SK-N-SH treated with all-trans-retinoic acid at 6 μM for 48 hours (cell line): ENCODE data around the gene DHX40.

Experiments used
- ATAC-seq: fragments of 200-7000 bp; cut with Tn5 transposase; 3 replicates; pipeline ENCODE4 v1.9.1; 2020; ENCODE audit warnings: mild to moderate bottlenecking, moderate library complexity
- ARNTL ChIP-seq: fragments of 450-650 bp; formaldehyde crosslinking; IDR thresholded peaks from 2 replicates; pipeline ENCODE4 v1.5.0; 2020; ENCODE audit warnings: low read depth, mild to moderate bottlenecking, moderate library complexity, borderline replicate concordance
- BACH2 ChIP-seq: fragments of 250-450 bp; sonication (Bioruptor Pico); IDR thresholded peaks from 2 replicates; pipeline ENCODE4 v1.9.0; 2021; ENCODE audit warnings: mild to moderate bottlenecking, borderline replicate concordance
- CSDC2 ChIP-seq: fragments of 250-450 bp; sonication (Bioruptor Pico); IDR thresholded peaks from 2 replicates; pipeline ENCODE4 v1.5.0; 2020; ENCODE audit warnings: mild to moderate bottlenecking, moderate library complexity
- ESRRG ChIP-seq: fragments of 250-450 bp; sonication (Bioruptor Pico); IDR thresholded peaks from 2 replicates; pipeline ENCODE4 v1.6.1; 2021; ENCODE audit warnings: mild to moderate bottlenecking
- GLIS3 ChIP-seq: fragments of 250-450 bp; sonication (Bioruptor Pico); IDR thresholded peaks from 2 replicates; pipeline ENCODE4 v1.5.0; 2020; ENCODE audit warnings: mild to moderate bottlenecking, moderate library complexity
- ISL1 ChIP-seq: fragments of 250-450 bp; sonication (Bioruptor Pico); IDR thresholded peaks from 2 replicates; pipeline ENCODE4 v2.1.2; 2022; ENCODE audit warnings: mild to moderate bottlenecking, moderate library complexity
- OSR1 ChIP-seq: fragments of 250-450 bp; sonication (Bioruptor Pico); IDR thresholded peaks from 2 replicates; pipeline ENCODE4 v1.8.0; 2022; ENCODE audit warnings: moderate library complexity, mild to moderate bottlenecking, inconsistent platforms
- PPARA ChIP-seq: fragments of 250-450 bp; sonication (Bioruptor Pico); IDR thresholded peaks from 2 replicates; pipeline ENCODE4 v1.5.0; 2020; ENCODE audit warnings: mild to moderate bottlenecking, borderline replicate concordance
- RARB ChIP-seq: fragments of 250-450 bp; sonication (Bioruptor Pico); IDR thresholded peaks from 2 replicates; pipeline ENCODE4 v1.8.0; 2021; ENCODE audit warnings: mild to moderate bottlenecking, moderate library complexity
- SNAI2 ChIP-seq: fragments of 250-450 bp; sonication (Bioruptor Pico); IDR thresholded peaks from 2 replicates; pipeline ENCODE4 v1.5.0; 2020; ENCODE audit warnings: mild to moderate bottlenecking, moderate library complexity
- TCF4 ChIP-seq: fragments of 250-450 bp; sonication (Bioruptor Pico); IDR thresholded peaks from 2 replicates; pipeline ENCODE4 v1.8.0; 2021; ENCODE audit warnings: mild to moderate bottlenecking, moderate library complexity, borderline replicate concordance
- TOX ChIP-seq: fragments of 250-450 bp; sonication (Bioruptor Pico); IDR thresholded peaks from 2 replicates; pipeline ENCODE4 v1.8.0; 2021; ENCODE audit warnings: mild to moderate bottlenecking, moderate library complexity, borderline replicate concordance
- ZFP3 ChIP-seq: fragments of 250-450 bp; sonication (Bioruptor Pico); IDR thresholded peaks from 2 replicates; pipeline ENCODE4 v1.5.0; 2020; ENCODE audit warnings: mild to moderate bottlenecking, moderate library complexity
- ZFP30 ChIP-seq: fragments of 450-650 bp; formaldehyde crosslinking; IDR thresholded peaks from 2 replicates; pipeline ENCODE4 v1.5.0; 2022; ENCODE audit warnings: mild to moderate bottlenecking, moderate library complexity
- ZNF565 ChIP-seq: fragments of 450-650 bp; formaldehyde crosslinking; conservative IDR thresholded peaks from 2 replicates; pipeline ENCODE4 v1.5.0; 2020; ENCODE audit warnings: low read depth, mild to moderate bottlenecking, moderate library complexity
- ZNF70 ChIP-seq: fragments of 450-650 bp; formaldehyde crosslinking; IDR thresholded peaks from 2 replicates; pipeline ENCODE4 v1.5.0; 2020; ENCODE audit warnings: mild to moderate bottlenecking, moderate library complexity
- ZNF8 ChIP-seq: fragments of 450-650 bp; formaldehyde crosslinking; IDR thresholded peaks from 2 replicates; pipeline ENCODE4 v1.5.0; 2020; ENCODE audit warnings: mild to moderate bottlenecking, moderate library complexity
- TF ChIP-seq, protein P1 (sequence below): fragments of 250-450 bp; sonication (Bioruptor Pico); IDR thresholded peaks from 2 replicates; pipeline ENCODE4 v1.8.0; 2020; ENCODE audit warnings: mild to moderate bottlenecking, moderate library complexity, borderline replicate concordance
- TF ChIP-seq, protein P2 (sequence below): fragments of 250-450 bp; sonication (Bioruptor Pico); IDR thresholded peaks from 2 replicates; pipeline ENCODE4 v1.5.1; 2021; ENCODE audit warnings: mild to moderate bottlenecking, moderate library complexity
- TF ChIP-seq, protein P3 (sequence below): fragments of 250-450 bp; sonication (Bioruptor Pico); IDR thresholded peaks from 2 replicates; pipeline ENCODE4 v1.5.0; 2020; ENCODE audit warnings: mild to moderate bottlenecking, moderate library complexity
- TF ChIP-seq, protein P4 (sequence below): fragments of 250-450 bp; sonication (Bioruptor Pico); IDR thresholded peaks from 2 replicates; pipeline ENCODE4 v1.5.1; 2020; ENCODE audit warnings: low read depth, mild to moderate bottlenecking, moderate library complexity
- TF ChIP-seq, protein P5 (sequence below): fragments of 250-450 bp; sonication (Bioruptor Pico); IDR thresholded peaks from 2 replicates; pipeline ENCODE4 v1.8.0; 2021; ENCODE audit warnings: low read depth, mild to moderate bottlenecking, moderate library complexity, borderline replicate concordance

Gene DHX40

DNA sequence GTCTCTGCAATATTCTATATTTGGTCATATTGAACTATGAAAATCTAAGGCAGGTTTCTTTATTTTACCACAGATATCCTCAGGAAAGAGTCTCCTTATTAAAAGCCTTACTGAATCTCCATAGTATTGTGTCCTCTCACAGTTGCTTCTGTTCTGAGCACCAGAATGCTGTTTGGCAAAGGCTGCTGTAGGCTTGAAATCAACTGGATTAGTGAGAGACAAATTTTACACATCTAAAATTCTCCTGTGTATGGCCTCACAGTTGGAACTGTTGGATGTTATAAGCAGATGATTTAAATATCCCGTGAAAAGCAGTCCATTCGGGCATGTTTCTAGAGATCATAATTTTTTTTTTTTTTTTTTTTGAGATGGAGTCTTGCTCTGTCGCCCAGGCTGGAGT is 63.8 kb downstream of the DHX40 start:
- no peak for ATAC-seq
- TF ChIP-seq, protein P1, sequence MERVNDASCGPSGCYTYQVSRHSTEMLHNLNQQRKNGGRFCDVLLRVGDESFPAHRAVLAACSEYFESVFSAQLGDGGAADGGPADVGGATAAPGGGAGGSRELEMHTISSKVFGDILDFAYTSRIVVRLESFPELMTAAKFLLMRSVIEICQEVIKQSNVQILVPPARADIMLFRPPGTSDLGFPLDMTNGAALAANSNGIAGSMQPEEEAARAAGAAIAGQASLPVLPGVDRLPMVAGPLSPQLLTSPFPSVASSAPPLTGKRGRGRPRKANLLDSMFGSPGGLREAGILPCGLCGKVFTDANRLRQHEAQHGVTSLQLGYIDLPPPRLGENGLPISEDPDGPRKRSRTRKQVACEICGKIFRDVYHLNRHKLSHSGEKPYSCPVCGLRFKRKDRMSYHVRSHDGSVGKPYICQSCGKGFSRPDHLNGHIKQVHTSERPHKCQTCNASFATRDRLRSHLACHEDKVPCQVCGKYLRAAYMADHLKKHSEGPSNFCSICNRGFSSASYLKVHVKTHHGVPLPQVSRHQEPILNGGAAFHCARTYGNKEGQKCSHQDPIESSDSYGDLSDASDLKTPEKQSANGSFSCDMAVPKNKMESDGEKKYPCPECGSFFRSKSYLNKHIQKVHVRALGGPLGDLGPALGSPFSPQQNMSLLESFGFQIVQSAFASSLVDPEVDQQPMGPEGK (CRISPR knock-in tag), result no peak
- no peak for TF ChIP-seq ZFP3 (CRISPR knock-in tag)
- no peak for TF ChIP-seq ISL1 (CRISPR knock-in tag)
- no peak for TF ChIP-seq TCF4 (CRISPR knock-in tag)
- TF ChIP-seq ZNF70, result no peak
- TF ChIP-seq ARNTL (CRISPR knock-in tag), result no peak

DNA sequence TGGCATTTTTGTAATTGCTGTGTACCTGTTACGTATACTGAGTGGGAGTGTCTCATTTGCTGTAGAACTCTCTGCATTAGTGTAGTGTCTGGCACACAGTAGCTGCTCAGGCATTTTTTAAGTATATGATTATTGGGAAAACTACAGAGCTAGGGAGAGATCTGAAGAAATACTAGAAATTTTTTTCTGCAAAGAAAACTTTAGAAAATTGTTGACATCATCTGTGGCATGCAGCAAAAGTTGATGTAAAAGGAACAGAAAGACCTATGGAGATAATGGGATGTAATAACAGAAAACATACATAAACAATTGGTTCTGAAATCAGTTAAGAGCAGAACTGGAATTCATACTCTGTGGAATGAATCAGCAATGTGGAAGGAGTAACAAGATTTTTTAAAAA is 65.9 kb downstream of the DHX40 start:
- TF ChIP-seq ARNTL (CRISPR knock-in tag) (no peak), ZNF565 (CRISPR knock-in tag) (no peak), ISL1 (CRISPR knock-in tag) (no peak), SNAI2 (no peak), TCF4 (CRISPR knock-in tag) (no peak), ESRRG (CRISPR knock-in tag) (no peak), ZFP3 (CRISPR knock-in tag) (no peak), RARB (CRISPR knock-in tag) (no peak), GLIS3 (CRISPR knock-in tag) (no peak), PPARA (CRISPR knock-in tag) (no peak), ZFP30 (no peak), TOX (CRISPR knock-in tag) (no peak), CSDC2 (CRISPR knock-in tag) (no peak), BACH2 (CRISPR knock-in tag) (no peak), OSR1 (CRISPR knock-in tag) (no peak)
- TF ChIP-seq, protein P2, sequence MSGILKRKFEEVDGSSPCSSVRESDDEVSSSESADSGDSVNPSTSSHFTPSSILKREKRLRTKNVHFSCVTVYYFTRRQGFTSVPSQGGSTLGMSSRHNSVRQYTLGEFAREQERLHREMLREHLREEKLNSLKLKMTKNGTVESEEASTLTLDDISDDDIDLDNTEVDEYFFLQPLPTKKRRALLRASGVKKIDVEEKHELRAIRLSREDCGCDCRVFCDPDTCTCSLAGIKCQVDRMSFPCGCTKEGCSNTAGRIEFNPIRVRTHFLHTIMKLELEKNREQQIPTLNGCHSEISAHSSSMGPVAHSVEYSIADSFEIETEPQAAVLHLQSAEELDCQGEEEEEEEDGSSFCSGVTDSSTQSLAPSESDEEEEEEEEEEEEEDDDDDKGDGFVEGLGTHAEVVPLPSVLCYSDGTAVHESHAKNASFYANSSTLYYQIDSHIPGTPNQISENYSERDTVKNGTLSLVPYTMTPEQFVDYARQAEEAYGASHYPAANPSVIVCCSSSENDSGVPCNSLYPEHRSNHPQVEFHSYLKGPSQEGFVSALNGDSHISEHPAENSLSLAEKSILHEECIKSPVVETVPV (CRISPR knock-in tag), result no peak
- TF ChIP-seq, protein P3, sequence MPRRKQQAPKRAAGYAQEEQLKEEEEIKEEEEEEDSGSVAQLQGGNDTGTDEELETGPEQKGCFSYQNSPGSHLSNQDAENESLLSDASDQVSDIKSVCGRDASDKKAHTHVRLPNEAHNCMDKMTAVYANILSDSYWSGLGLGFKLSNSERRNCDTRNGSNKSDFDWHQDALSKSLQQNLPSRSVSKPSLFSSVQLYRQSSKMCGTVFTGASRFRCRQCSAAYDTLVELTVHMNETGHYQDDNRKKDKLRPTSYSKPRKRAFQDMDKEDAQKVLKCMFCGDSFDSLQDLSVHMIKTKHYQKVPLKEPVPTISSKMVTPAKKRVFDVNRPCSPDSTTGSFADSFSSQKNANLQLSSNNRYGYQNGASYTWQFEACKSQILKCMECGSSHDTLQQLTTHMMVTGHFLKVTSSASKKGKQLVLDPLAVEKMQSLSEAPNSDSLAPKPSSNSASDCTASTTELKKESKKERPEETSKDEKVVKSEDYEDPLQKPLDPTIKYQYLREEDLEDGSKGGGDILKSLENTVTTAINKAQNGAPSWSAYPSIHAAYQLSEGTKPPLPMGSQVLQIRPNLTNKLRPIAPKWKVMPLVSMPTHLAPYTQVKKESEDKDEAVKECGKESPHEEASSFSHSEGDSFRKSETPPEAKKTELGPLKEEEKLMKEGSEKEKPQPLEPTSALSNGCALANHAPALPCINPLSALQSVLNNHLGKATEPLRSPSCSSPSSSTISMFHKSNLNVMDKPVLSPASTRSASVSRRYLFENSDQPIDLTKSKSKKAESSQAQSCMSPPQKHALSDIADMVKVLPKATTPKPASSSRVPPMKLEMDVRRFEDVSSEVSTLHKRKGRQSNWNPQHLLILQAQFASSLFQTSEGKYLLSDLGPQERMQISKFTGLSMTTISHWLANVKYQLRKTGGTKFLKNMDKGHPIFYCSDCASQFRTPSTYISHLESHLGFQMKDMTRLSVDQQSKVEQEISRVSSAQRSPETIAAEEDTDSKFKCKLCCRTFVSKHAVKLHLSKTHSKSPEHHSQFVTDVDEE (CRISPR knock-in tag), result no peak
- TF ChIP-seq, protein P1 (CRISPR knock-in tag), result no peak
- TF ChIP-seq, all 23 proteins: peak for 0
- no peak for ATAC-seq

DNA sequence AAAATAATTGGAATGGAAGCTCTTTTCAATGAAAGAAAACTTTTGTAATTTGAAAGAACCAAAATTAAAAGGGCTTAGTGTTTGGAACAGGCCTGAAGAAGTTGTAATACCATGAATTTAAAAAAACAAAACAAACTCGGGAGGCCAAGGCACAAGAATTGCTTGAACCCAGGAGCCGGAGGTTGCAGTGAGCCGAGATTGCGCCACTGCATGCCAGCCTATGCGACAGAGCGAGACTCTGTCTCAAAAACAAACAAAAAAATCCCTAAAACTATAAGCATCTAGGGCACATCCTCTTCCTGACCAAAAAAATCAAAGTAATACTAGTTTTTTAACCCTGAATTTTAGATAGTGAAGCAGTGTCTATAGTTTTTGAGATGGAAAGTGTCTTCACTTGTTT is 67.0 kb downstream of the DHX40 start:
- no peak for ATAC-seq
- TF ChIP-seq, protein P4, sequence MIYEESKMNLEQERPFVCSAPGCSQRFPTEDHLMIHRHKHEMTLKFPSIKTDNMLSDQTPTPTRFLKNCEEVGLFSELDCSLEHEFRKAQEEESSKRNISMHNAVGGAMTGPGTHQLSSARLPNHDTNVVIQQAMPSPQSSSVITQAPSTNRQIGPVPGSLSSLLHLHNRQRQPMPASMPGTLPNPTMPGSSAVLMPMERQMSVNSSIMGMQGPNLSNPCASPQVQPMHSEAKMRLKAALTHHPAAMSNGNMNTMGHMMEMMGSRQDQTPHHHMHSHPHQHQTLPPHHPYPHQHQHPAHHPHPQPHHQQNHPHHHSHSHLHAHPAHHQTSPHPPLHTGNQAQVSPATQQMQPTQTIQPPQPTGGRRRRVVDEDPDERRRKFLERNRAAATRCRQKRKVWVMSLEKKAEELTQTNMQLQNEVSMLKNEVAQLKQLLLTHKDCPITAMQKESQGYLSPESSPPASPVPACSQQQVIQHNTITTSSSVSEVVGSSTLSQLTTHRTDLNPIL (CRISPR knock-in tag), result no peak
- TF ChIP-seq, protein P1 (CRISPR knock-in tag), result no peak
- TF ChIP-seq BACH2 (CRISPR knock-in tag) (no peak), CSDC2 (CRISPR knock-in tag) (no peak), ZNF565 (CRISPR knock-in tag) (no peak), ZNF8 (CRISPR knock-in tag) (no peak), ISL1 (CRISPR knock-in tag) (no peak), TCF4 (CRISPR knock-in tag) (no peak), TOX (CRISPR knock-in tag) (no peak), ZFP30 (no peak), RARB (CRISPR knock-in tag) (no peak), ZNF70 (no peak), ESRRG (CRISPR knock-in tag) (no peak)
- TF ChIP-seq, protein P5, sequence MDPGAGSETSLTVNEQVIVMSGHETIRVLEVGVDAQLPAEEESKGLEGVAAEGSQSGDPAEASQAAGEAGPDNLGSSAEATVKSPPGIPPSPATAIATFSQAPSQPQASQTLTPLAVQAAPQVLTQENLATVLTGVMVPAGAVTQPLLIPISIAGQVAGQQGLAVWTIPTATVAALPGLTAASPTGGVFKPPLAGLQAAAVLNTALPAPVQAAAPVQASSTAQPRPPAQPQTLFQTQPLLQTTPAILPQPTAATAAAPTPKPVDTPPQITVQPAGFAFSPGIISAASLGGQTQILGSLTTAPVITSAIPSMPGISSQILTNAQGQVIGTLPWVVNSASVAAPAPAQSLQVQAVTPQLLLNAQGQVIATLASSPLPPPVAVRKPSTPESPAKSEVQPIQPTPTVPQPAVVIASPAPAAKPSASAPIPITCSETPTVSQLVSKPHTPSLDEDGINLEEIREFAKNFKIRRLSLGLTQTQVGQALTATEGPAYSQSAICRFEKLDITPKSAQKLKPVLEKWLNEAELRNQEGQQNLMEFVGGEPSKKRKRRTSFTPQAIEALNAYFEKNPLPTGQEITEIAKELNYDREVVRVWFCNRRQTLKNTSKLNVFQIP, result no peak
